ENCODE results near the gene HOXC10.

Gene HOXC10

GRCh38 chr12:53963005-53963404, 21.9 kb upstream of the HOXC10 start:
- in situ Hi-C loops (cut with MboI; ENCODE audit: low sequenced_read_pairs), result no loop called here

GRCh38 chr12:53963434-53964314, 21.3 kb upstream of the HOXC10 start:
- in situ Hi-C loops (cut with MboI; ENCODE audit: low sequenced_read_pairs), result no loop called here

- in situ Hi-C loops (cut with MboI; ENCODE audit: low sequenced_read_pairs), result no loop called here
These were observed 20.6 kb upstream of the HOXC10 start for GRCh38 chr12:53964315-53964713.

- in situ Hi-C loops (cut with MboI; ENCODE audit: low sequenced_read_pairs), result no loop called here
These were observed 19.5 kb upstream of the HOXC10 start for GRCh38 chr12:53965281-53966084.

GRCh38 chr12:53966085-53966384, 18.9 kb upstream of the HOXC10 start:
- in situ Hi-C loops (cut with MboI; ENCODE audit: low sequenced_read_pairs), result no loop called here

- in situ Hi-C loops (cut with MboI; ENCODE audit: low sequenced_read_pairs), result no loop called here
These were observed 18.4 kb upstream of the HOXC10 start for GRCh38 chr12:53966385-53967133.

GRCh38 chr12:53967421-53967925, 17.5 kb upstream of the HOXC10 start:
- in situ Hi-C loops (cut with MboI; ENCODE audit: low sequenced_read_pairs), result no loop called here

GRCh38 chr12:53968214-53969127, 16.5 kb upstream of the HOXC10 start:
- in situ Hi-C loops (cut with MboI; ENCODE audit: low sequenced_read_pairs), result no loop called here

- in situ Hi-C loops (cut with MboI; ENCODE audit: low sequenced_read_pairs), result no loop called here
These were observed 15.2 kb upstream of the HOXC10 start for GRCh38 chr12:53969588-53970259.

- in situ Hi-C loops (cut with MboI; ENCODE audit: low sequenced_read_pairs), result no loop called here
These were observed 14.5 kb upstream of the HOXC10 start for GRCh38 chr12:53970451-53970850.

- in situ Hi-C loops (cut with MboI; ENCODE audit: low sequenced_read_pairs), result no loop called here
These were observed 13.8 kb upstream of the HOXC10 start for GRCh38 chr12:53971129-53971528.

GRCh38 chr12:53971686-53972085, 13.3 kb upstream of the HOXC10 start:
- in situ Hi-C loops (cut with MboI; ENCODE audit: low sequenced_read_pairs), result no loop called here

- in situ Hi-C loops (cut with MboI; ENCODE audit: low sequenced_read_pairs), result no loop called here
These were observed 12.7 kb upstream of the HOXC10 start for GRCh38 chr12:53972152-53972702.

GRCh38 chr12:53972722-53973235, 12.2 kb upstream of the HOXC10 start, which contains the start of gene HOXC11:
TSS of gene HOXC11 (plus strand) at chr12:53973126. CDS start at chr12:53973242, 116 bp downstream.
- in situ Hi-C loops (cut with MboI; ENCODE audit: low sequenced_read_pairs), result no loop called here

GRCh38 chr12:53973236-53974042, 11.5 kb upstream of the HOXC10 start:
- in situ Hi-C loops (cut with MboI; ENCODE audit: low sequenced_read_pairs), result no loop called here

- in situ Hi-C loops (cut with MboI; ENCODE audit: low sequenced_read_pairs), result loop anchor here (25.0 kb wide), 1 partner anchor 413 kb away; the partner anchor contains the start of gene ZNF385A
These were observed 10.6 kb upstream of the HOXC10 start, which contains the start of gene HOTAIR for GRCh38 chr12:53974084-53975063. TSS of gene HOTAIR (minus strand) at chr12:53974954.

- in situ Hi-C loops (cut with MboI; ENCODE audit: low sequenced_read_pairs), result loop anchor here (25.0 kb wide), 1 partner anchor 412 kb away; the partner anchor contains the start of gene ZNF385A
These were observed 9.9 kb upstream of the HOXC10 start for GRCh38 chr12:53975064-53975471.
